AG04450 (cell line): ENCODE data around the gene ARHGAP26. TPM values are rescaled to one million over a fixed set of nuclear protein-coding genes. Genes with fewer than 3 reads are reported as not detected.

Experiments
- CTCF ChIA-PET: fragments of 300-600, 350-600 bp; formaldehyde crosslinking; extraction: SDS; loops from one replicate; lab custom pipeline; 2022; ENCODE audit warnings: antibody characterized with exemption, inconsistent platforms; lab: Charles Lee
- POLR2A ChIA-PET: fragments of 350-600 bp; formaldehyde crosslinking; extraction: SDS; loops from one replicate; lab custom pipeline; 2021; ENCODE audit warnings: antibody characterized with exemption, inconsistent platforms; lab: Yijun Ruan, JAX
- DNase-seq: peaks from one replicate; pipeline ENCODE4 v3.0.0-alpha.2; 2011; ENCODE audit warnings: low read depth, low spot score
- H3K27ac ChIP-seq: one replicate; pipeline ENCODE4 v1.5.1; 2012; ENCODE audit warnings: low read depth, low read length, control low read depth
- H3K27me3 ChIP-seq: one replicate; pipeline ENCODE4 v1.6.0; 2012; ENCODE audit warnings: low read length; ENCODE audit not compliant: control insufficient read depth, insufficient read depth
- H3K4me3 ChIP-seq: 2 replicates; pipeline ENCODE4 v1.5.1; 2011; ENCODE audit warnings: mild to moderate bottlenecking, low read depth, low read length, control low read depth
- H3K9me3 ChIP-seq: 2 replicates; pipeline ENCODE4 v1.5.1; 2012; ENCODE audit warnings: low read length; ENCODE audit not compliant: control insufficient read depth, insufficient read depth
- CTCF ChIP-seq: IDR thresholded peaks from 2 replicates; pipeline ENCODE4 v1.5.1; 2011; ENCODE audit warnings: low read depth, low read length, control low read depth, inconsistent platforms
- polyA plus RNA-seq: library from polyadenylated mRNA; depleted of rRNA; stranded (reverse); fragments of >200 nt; gene quantifications from 2 replicates; pipeline ENCODE4 v1.2.3, GENCODE V29; 2011

The ARHGAP26 gene
- polyA plus RNA-seq, 1 experiment: 0.56 TPM

- TF ChIP-seq CTCF: no peak; the same call in 1 of the 2 replicates
- ChIA-PET CTCF (interaction anchor here (1.0 to 11.7 kb wide), 3 partner anchors 15 to 218 kb away, joined by 4 to 250 read pairs (median 6); no protein-coding TSS in a partner anchor), POLR2A (no interaction called here)
- no peaks in the 10 kb centered on the region for H3K9me3 ChIP-seq
- peaks cover 27% of the 10 kb centered on the region for H3K27me3 ChIP-seq
- no peak overlapping the region for H3K27ac ChIP-seq
- no peak overlapping the region for H3K4me3 ChIP-seq
- no peak for DNase-seq
Observed at GRCh38 chr5:142873831-142874230, 103.7 kb downstream of the ARHGAP26 start.

DNA sequence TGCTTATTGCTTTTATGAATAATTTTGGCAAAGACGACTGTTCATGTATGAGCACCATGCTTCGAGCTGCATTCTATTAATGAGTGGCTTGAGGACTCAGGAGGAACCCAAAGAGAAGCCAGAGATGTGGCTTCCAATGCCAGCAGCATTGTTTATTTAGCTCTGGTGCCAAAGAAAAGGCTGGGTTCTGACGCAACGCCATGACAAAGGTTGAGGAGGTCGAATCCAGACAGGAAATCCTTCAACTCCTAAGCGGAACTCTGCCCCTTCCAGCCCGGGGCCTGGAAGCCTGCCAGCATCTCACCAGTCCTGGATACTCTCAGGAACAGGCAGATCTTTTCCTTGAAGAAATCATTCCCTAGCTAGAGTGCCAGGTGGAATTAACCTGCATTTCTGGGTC, 104.4 kb downstream of the ARHGAP26 start:
- ChIA-PET POLR2A (no interaction called here), CTCF (interaction anchor here (1.2 to 11.7 kb wide), 5 partner anchors 8 to 219 kb away, joined by 4 to 250 read pairs (median 8); no protein-coding TSS in a partner anchor)
- no peak overlapping the region for H3K27ac ChIP-seq
- H3K27me3 ChIP-seq: peaks cover 24% of the 10 kb centered on the region
- DNase-seq: no peak
- H3K9me3 ChIP-seq: no peaks in the 10 kb centered on the region
- no peak for TF ChIP-seq CTCF
- no peak overlapping the region for H3K4me3 ChIP-seq

- Histone ChIP-seq H3K27me3 (peaks cover 21% of the 10 kb centered on the region), H3K4me3 (no peak overlapping the region), H3K9me3 (no peaks in the 10 kb centered on the region), H3K27ac (no peak overlapping the region)
- ChIA-PET POLR2A (no interaction called here), CTCF (interaction anchor here (1.2 to 11.7 kb wide), 4 partner anchors 9 to 220 kb away, joined by 6 to 250 read pairs (median 8); no protein-coding TSS in a partner anchor)
- no peak for DNase-seq
- TF ChIP-seq CTCF: no peak
Observed at GRCh38 chr5:142875936-142876335, 105.8 kb downstream of the ARHGAP26 start.

DNA sequence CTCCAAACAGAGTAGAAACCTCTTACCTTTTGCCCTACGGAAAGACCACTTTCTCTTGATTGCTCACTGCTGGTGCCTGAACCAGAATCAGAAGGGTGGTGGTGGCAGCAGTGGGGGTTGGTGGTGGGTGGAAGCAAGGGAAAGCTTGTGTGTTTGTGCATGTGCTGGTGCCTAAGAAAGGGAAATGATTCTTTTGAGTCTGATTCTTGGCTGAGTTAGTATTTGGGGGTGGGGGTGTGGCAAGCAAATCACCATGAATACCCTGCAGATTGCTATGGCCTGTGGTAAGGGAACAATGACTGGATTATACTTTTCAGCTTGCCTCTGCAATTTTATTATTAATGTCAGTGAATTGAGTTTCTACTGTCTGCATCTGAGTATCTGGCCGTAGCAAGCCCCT, 106.6 kb downstream of the ARHGAP26 start:
- ChIA-PET CTCF (interaction anchor here (0.9 to 11.7 kb wide), 2 partner anchors 161 to 221 kb away, joined by 3 to 250 read pairs; no protein-coding TSS in a partner anchor), POLR2A (no interaction called here)
- Histone ChIP-seq H3K27ac (no peak overlapping the region), H3K27me3 (peaks cover 15% of the 10 kb centered on the region), H3K4me3 (no peak overlapping the region), H3K9me3 (no peaks in the 10 kb centered on the region)
- no peak for DNase-seq
- TF ChIP-seq CTCF: no peak

DNA sequence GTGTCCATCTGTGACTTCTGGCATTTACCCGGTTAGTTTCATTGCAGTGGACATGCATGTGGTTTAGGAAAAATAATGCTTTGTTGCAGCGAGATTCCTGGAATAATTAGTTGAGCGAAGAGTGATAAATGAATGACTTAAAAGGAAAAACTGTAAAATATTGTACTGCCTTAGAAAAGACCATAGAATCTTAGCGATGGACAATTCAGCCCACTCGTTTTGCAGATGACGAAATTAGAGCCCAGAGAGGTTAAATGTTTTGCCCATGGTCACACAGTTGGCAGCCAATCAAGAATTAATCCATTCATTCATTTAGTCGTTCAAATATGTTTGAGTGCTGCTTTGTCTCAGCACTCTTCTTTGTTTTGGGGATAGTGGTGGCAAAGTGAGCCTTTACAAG, 107.9 kb downstream of the ARHGAP26 start:
- POLR2A ChIA-PET: no interaction called here
- H3K9me3 ChIP-seq: no peaks in the 10 kb centered on the region
- H3K27ac ChIP-seq: no peak overlapping the region
- DNase-seq: no peak
- peaks cover 10% of the 10 kb centered on the region for H3K27me3 ChIP-seq
- no peak overlapping the region for H3K4me3 ChIP-seq
- CTCF ChIA-PET: interaction anchor here (0.9 to 16.1 kb wide), 3 partner anchors 10 to 163 kb away, joined by 3 to 1004 read pairs (median 250); no protein-coding TSS in a partner anchor
- TF ChIP-seq CTCF: no peak
